GM19351 (cell line): Measurements from ENCODE around the gene HCN1.
"Not testable (repeated sequence)": the region's sequence is repeated elsewhere in the genome, so short reads cannot be mapped to it uniquely, and the experiment has no call there.

ENCODE experiments used
- ATAC-seq: cut with Tn5 transposase; IDR thresholded peaks from one replicate; pipeline ENCODE4 v1.9.1; 2021; ENCODE audit warnings: mild to moderate bottlenecking, moderate library complexity; ENCODE audit not compliant: unreplicated experiment

The HCN1 gene

DNA sequence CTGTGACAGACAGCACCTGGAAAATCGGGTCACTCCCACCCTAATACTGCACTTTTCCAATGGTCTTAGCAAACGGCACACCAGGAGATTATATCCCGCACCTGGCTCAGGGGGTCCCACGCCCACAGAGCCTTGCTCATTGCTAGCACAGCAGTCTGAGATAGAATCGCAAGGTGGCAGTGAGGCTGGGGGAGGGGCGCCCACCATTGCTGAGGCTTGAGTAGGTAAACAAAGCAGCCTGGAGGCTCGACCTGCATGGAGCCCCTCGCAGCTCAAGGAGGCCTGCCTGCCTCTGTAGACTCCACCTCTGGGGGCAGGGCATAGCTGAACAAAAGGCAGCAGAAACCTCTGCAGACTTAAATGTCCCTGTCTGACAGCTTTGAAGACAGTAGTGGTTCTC lies 383.6 kb downstream of the HCN1 start:
- not testable (repeated sequence) for ATAC-seq

GRCh38 chr5:45295231-45295630 lies 400.9 kb downstream of the HCN1 start:
- no peak for ATAC-seq

DNA sequence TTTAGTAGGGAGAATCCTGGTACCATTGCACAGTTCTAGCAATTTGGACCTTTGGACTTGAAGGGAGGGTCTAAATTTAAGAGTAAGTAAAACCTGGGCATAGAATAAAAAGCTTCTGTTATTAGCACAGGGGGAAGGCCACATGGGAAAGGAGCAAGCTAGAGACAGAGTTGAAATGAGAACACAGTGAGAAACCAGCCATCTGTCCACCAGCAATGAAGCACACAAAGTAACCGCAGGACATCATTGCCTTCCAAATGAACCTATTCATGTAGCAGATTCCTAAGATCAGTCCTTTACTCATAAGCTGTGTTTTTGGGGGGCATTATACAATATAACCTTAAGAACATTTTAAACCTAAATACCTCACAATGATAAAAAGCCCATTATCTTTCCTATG lies 407.4 kb downstream of the HCN1 start:
- ATAC-seq = no peak

DNA sequence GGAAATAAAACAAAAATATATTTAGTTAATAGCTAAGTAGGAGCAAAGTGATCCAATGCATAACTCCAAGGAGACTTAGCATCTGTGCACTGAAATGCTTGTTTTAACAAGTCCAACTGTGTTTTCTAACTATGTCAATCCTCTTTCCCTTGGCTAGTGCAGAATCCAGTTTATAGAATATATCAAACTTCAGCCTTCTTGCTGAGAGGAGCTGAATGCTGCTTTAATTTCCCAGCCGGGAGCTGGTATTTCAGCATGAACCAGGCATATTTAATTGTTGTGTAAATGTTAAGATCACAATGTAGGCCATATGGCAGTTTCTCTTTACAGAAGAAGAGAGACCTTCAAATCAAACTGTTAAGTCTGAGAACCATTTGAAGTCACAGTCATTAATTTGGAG lies 411.7 kb downstream of the HCN1 start:
- ATAC-seq = no peak

GRCh38 chr5:45281081-45281480 lies 415.1 kb downstream of the HCN1 start:
- no peak for ATAC-seq

DNA sequence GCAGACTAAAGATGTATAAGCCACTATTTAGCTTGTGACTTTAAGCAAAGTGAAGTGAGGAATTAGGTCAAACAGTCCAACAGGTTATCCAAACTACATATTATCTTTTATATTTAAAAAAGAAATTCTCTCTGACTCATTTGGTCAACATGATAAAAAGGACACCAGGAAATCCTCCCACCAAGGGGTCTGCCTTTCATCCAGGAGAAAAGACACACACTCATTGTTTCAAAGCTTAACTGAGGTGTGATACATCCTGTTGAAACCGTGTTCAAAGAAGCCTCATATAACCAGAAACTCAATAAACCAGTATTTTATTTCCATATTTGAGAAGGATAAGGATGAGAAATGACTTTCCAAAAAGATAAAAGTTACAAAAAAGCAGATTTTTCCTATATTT lies 417.1 kb downstream of the HCN1 start:
- no peak for ATAC-seq

DNA sequence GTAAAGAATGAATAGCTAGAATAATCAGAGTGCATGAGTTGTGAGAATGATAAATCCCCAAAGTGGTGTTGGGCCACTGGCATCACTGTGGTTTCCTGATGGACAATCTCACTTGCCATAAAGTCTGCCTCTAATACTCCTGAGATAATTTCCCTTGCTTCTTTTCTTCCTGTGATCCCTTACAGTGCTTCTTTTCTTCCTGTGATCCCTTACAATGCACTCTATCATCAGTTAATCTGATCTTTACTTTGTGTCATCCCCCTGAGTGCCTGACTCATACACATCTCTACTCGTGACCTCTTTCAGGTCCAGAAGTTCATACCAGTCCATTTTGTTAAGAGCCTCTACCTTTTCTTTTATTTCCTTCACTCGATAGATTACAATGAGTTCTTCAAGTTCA lies 418.3 kb downstream of the HCN1 start:
- ATAC-seq = no peak

GRCh38 chr5:45274241-45274640 lies 421.9 kb downstream of the HCN1 start:
- no peak for ATAC-seq

GRCh38 chr5:45271626-45272025 lies 424.6 kb downstream of the HCN1 start:
- no peak for ATAC-seq

DNA sequence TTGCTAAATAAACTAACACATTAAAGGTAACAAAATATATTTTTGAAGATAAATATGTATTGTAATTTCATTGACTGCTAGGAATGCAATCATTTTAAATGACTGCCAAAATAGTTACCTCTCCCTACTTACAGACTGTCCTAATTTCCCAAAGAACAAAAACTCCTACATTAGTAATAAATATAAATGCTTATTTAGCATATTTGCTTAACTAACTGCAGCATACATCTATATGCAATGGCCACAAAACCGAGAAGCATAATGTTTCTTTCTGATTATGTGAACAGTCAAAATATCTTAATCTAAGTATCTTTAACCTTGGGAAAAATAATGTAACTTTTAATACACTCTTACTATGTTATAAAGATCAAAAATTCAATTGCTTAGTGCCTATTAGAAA lies 431.7 kb downstream of the HCN1 start:
- ATAC-seq = no peak

DNA sequence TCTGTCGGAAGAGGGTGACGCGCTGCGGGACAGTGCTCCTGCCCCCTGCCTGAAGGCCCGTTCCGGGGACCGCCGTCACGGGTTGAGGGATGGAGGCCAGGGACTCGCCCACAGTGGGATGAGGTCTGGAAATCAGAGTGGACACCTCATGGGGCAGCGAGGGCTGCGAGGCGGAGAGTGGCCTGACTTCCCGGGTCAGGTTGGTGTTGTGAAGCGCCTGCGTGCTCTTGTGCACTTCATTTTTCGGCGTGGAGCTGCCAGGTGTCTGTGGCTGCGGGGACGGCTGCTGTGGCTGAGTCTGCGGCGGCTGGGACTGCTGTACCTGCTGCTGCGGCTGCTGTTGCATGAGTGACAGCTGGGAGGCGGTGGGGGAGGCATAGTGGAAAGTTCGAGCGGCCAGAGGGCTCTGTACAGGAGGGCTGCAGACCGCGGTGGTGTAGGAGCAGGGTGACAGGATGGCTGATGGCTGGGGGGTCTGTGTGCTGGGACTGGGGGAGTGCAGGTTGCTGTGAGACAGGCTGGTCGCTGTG lies 434.1 kb downstream of the HCN1 start:
- ATAC-seq = no peak

DNA sequence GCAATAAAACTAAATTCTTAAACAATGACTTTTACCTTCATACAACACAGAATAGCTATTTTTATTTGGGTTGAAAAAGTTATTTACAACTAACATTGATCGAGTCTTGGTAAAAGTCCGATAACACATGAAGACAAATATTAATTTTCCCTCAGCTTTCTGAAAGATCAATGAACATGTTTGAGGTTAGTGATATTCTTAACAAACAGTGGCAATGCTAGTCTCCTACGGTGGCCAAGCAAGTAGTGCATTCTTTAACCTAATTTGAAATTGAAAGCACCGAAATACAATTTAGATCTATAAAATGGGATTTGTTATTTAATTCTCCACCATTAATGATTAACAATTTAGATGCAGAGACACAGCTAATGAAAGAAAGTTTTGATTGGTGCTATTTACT lies 435.1 kb downstream of the HCN1 start:
- no peak for ATAC-seq

GRCh38 chr5:45260292-45260691 lies 435.9 kb downstream of the HCN1 start:
- ATAC-seq = no peak

- ATAC-seq = no peak
Measured at GRCh38 chr5:45252978-45253377, 443.2 kb downstream of the HCN1 start.

DNA sequence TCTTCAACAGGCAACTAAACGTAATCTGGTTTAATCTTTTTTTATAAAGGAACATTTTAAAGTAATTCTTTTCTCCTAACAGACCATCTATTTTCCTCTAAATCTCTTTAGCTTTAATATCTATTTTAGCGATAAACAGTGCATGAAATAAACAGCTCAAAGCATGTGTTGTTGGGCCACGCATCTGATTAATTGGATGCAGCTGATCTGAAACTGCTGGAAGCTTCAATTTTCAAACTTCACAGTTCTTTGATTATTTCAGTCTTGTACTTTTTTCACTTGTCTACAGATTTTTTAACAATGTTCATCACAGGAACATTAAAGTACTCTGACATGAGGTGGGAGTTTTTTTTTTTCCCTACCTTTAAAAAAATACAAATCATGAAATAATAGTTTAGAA lies 443.6 kb downstream of the HCN1 start:
- no peak for ATAC-seq

DNA sequence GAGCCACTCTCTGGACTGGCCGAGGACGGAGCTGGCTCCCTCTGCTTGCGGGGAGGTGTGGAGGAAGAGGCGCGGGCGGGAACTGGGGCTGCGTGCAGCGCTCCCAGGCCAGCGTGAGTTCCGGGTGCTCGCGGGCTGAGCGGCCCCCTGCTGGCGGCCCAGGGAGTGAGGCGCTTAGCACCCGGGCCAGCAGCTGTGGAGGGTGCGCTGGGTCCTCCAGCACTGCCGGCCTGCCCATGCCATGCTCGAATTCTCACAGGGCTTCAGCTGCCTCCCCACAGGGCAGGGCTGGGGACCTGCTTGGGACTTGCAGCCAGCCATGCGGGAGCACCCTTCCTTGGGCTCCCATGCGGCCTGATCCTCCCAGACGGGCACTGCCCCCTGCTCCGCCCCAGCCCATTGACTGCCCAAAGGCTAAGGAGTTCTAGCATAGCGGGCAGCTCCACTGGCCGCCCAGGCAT lies 470.6 kb downstream of the HCN1 start:
- ATAC-seq = no peak

DNA sequence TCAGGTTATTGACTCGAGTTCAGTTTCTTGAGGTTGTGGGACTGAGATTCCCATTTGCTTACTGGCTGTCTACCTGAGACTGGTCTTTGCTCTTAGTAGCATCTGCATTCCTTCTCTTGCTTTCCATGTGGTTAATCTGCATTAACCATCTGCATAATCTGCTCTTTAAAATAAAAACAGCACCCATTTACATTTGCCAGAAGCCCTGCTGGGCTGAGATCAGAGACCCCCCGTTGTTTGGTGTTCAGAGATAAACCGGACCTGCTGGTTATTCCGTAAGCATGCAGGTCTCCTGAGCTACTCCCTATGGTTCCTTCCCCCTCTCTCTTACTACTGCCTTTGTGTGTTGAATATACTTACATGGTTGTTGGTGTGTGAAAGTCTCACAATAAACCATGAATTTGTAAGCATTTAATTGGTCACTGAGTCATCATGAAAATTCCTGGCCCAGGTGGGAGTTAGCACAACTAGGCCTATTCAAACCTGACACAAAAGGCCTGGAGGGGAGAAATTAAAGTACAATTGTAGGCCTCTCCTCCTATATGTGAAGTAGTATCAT lies 490.7 kb downstream of the HCN1 start:
- no peak for ATAC-seq
